GM20431 (cell line): Measurements from ENCODE around the gene NECTIN1.

Source experiments
- in situ Hi-C: fragments of 300-500 bp; cut with MseI, MboI; formaldehyde crosslinking; loops from one replicate; pipeline ENCODE4 v1.15.0; 2020; ENCODE audit warnings: low sequenced_read_pairs; ENCODE audit not compliant: unreplicated experiment

Gene NECTIN1

DNA sequence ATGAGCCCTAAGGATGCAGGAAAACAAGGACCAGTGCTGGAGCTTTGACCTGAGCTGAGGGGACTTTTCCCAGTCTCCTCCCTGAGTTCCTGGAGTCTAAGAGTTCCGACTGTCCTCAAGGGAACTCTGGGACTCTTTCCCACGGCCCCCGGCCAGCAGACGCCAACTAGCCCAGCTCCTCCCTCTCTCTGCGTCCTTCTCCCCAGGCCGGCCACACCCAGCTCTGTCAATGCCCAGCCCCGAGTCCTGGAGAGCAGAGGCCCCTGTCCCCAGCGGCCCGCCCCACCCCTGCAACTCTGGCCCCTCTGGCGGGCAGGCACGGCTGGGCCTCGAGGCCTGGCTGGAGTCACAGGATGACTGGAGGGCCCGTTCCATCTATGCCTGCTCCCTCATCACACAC lies 29.8 kb downstream of the NECTIN1 start:
- in situ Hi-C loops: no loop called here

DNA sequence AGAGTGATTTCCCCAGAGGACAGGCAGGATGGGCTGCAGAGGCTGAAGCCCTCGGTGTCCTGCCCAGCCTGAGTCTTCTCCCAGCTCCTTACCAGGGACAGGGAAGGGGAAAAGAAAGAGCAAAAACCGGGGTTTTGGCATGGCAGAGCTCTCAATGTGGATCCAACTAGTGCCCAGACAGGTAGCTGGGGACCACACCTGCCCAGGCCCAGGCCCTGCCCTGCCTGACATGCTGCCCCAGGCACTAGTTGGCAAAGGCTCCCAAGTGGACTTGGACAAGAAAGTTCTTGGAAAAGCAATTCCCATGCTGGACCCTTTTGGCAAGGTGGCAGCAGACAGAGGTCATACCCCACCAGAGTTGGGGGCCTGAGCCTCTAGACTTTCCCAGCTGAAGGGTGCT lies 31.1 kb downstream of the NECTIN1 start:
- in situ Hi-C loops: no loop called here

DNA sequence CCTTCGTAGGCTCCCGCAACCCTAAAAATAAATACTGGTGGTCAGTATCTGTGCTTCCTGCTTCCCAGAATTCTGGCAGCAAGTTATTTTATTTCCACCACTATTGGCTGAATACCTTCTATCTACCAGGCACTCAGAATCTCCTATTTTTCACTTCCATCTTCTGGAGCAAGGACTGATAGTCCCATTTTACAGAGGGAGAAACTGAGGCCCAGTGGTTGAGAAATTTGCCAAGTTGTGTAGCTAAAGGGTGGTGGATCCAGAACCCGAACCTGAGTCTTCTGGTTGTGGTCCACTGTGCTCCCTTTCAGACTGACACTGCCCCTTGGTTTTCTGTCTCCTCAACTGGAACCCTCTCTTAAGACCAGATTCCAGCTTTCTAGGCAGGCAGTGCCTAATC lies 31.6 kb downstream of the NECTIN1 start:
- in situ Hi-C loops: no loop called here

DNA sequence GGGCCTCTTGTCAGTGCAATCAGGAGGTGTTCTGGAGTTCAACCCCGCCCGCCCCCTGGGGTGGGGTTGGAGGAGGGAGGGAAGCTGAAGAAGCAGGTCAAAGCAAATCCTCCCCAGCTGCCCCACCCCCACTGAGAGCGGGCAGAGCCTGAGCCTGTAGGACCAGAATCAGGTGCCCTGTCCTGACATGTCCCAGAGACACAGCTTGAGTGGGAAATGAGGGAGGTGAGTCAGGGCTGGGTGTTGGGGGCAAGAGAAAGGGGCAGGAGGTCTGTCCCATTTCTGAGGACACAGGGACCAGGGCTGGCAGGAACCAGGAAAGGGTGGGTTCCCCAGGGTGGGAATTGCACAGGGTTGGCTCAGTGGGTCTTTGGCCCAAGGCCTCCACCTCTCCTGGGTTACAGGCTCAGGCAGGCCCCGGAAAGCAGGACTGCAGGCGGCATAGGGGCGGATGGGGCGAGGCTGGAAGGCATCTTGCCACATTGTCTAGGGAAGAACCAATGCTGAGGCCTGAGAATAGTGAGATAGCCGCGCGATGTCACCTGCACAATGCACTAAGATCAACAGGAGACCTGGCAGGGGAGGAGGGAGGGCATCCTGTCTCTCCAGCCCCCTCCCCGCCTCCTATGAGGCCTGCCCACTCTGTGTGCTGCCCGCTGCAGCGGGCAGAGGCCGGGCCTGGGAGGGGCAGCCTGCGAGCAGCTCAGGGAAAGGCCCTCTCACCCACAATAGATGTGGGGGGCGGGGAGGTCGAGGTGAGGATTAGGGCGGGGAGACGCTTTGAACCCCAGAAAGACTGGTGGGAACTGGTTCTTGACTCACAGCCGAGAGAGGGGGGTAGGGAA lies 32.4 kb downstream of the NECTIN1 start:
- in situ Hi-C loops: no loop called here

DNA sequence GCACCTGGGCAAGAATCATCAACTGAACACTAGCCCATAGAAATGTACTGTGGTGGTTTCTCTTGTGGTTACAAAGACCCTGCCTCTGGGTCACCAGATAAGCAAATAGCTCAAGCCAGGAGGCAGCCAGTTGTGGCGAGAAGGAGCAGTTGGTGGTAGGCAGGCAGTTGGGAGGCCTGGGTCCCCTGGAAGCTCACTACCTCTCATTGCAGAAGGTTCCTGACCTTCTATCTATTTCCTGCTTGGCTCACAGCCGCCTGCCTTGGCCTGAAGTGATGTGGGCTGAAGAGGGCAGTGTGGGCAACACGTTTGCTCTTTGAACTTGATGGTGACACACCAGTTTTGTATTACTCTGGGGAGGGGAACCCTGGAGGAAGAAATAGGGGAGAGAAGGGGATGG lies 34.7 kb downstream of the NECTIN1 start:
- in situ Hi-C loops: no loop called here

DNA sequence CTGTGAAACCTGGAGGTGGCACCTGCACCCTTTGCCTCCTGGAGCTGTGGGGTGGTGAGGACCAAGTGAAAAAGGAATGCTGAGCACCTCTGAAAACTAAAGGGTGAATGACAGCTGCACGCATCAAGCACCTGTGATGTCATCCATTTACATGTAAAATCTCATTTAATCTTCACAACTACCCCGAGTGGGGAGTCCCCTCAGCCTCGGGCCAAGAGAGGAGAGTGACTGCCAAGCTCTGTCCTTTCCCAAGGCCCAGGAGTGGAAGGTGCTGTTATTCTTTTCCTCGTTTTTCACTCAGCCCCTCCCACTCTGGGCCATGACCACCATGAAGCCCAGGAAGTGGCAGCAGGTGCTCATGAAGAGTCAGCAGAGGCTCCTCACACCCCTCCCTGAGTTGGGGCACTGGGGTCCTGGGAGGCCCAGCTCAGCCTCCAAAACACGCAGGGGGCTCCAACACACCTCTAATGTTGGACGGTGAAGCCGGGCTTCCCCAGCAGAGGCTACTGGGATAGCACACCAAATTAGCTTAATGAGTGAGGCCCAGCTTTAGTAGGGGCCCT lies 35.7 kb downstream of the NECTIN1 start:
- in situ Hi-C loops: no loop called here

DNA sequence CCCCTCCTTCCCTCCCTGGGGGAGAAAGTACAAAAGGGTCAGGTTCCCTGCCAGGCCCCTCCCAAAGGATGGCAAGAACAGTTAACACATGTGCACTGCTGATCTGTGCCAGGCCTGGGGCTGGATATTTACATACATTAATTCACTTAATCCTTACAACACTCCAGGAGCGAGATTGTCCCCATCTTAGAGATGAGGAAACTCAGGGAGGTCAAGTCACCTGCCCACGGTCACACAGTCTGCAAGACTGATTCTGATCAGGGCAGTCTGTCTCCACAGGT lies 36.5 kb downstream of the NECTIN1 start:
- in situ Hi-C loops: no loop called here

DNA sequence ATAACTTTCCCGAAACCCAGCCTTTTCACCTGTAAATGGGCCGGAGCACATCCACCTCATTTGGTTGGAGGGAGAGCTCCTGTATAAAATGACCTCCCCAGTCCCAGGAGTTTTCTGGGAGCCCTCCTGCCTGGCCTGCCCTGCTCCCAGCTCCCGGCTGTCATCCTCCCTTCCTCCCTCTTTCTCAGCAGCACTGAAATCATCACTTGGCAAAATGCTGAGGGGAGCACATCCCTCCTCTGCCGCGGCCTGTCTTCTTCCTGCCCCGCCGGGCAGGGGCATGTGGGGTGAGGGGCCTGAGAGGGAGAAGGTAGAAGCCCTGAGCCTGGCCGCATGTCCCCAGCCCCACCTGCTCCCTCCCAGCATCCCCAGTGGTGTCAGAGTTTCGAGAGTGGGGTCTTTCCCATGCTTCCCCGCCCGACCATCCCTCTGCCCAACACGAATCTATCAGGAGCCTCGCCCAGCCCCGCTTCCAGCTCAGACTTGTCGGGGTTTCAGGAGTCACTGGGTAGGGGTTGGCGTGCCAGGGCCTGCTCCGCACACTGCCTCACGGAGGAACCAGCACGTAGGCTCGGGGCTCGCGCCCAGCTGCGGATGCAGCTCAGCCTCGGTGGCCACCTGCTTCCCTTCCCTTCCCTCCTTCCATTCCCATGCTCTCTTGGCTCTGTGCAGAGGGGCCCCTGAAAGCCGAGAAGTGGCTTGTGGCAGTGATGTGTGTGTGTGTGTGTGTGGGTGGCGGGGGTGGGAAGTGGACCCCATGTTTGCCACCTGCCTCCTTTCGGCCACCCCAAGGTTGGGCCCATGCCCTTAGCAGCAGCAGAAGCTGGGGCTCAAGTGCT lies 37.1 kb downstream of the NECTIN1 start:
- in situ Hi-C loops: no loop called here

DNA sequence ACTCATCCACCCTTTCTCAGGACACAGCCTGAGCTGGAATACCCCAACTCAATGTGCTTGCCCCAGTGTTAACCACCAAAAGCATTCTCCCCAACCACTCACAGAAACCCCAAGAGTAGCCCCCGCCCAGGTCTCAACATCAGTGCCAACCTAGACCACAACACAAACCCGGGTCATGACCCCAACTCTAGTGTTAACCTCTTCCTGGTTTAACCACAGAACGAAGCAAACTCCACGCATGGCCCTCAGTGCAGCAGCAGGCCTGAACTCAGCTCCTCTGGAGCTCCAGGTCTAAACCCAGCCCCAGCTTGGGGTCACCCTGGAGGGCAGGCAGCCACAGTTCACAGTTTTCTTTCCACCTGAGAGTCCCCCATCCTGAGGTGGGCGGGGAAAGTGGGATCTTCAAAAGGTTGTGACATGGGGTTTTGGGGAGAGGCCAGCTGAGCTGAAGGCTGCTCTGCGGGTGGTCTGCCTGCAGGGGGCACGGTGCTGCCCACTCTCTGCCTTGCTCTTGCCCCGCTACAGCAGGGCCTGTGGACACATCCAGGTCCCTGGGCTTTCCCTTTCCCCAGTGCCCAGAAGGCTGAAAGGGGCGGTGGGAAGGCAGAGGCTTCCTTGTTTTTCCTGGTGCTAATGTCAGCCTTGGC lies 37.9 kb downstream of the NECTIN1 start:
- in situ Hi-C loops: no loop called here

DNA sequence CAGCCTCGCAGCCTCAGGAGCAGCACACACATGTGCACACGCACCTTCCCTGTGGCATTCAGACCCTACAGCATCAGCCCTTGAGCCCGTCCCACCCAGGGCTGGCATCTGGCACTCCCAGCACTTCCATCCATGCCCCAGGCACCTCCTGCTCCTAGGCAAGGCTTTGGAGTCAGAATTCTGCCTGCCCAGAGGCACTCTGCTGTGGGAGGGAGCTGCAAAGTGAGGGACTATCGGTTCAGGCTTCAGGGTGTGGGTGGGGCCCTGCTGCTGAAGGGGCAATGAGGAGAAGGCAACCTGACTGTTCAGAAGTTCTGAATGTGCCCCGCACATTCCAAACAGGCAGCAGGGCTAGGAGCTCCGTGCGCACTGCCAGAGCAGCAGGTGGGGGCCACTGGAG lies 39.7 kb downstream of the NECTIN1 start:
- in situ Hi-C loops: no loop called here

DNA sequence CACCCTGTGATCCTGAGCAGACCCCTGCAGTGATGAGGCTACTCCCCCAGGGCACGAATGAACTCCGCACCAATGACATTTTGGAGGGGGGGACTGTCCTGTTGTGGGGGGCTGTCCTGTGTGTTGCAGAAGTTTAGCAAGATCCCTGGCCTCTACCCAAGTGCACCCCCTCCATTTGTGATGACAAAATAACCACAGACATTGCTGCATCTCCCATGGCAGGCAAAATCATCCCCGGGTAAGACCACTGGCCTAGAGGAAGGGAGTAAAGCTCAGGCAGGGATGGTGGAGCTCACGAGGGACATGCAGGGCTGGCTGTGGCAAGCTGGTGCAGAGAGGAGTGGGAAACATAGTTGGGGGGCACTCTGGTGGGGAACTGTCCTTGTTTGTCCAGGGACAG lies 40.6 kb downstream of the NECTIN1 start:
- in situ Hi-C loops: no loop called here

DNA sequence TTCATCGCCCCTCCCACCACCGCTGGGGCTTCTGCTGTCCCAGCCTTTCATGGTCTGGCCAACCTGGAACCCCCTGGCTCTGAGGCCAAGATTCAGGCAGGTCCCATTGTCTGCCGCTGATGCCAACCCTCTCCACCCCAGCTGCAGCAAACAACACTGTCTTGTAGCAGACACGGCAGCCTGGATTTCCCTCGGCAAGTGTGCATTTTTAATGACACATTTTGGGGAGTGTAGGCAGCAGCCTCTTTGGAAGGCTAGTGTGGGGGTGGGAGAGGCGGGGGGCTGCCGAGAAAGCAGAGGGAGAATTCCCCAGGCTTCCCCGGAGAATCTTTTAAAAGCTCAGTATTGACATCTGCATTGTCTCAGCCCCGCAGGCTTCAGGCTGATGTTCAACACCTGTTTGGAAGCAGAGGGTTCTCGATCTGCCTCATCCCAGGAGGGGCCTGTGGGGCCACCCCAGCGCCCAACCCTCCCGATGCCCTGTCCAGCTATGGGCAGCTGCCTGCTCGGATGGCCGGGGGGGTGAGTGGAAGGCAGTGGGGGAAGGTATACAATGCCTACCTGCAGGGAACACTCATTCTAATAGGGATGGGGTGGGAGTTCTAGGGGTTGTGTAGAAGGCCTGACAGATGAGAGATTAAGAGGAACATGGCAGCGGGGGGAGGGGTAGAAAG lies 41.5 kb downstream of the NECTIN1 start:
- in situ Hi-C loops: no loop called here

DNA sequence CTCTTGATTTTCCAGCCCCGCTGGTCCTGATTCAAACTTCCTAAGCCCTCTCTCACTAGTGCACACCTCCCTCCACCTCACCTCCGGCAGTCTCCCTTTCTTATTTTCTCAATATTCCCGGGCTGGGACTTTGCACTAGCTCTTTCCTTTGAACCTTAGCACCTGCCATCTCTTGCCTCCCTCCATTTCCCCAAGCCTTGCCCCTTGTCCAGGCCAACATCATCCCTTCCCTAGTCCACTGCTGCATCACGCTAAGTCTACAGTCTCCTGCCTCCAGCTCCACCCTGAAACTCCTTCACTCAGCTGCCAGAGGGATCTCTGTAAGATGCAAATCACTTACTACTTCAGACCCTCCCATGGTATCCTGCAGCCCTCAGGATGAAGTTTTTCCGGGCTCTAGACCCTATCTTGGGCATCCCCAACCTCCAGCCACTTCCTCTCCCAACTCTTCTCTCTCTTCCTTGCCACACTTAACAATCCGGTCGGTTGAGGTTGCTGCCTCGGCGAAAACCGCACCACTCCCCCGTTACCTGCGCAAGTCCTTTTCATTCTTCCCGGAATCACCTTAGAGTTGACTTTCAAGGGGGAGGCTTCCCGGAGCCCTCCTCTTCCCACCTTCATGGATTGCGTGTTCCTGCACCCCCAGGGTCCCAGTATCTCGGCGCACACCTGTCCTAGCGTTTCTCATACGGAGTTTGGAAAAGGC lies 42.7 kb downstream of the NECTIN1 start:
- in situ Hi-C loops: no loop called here

DNA sequence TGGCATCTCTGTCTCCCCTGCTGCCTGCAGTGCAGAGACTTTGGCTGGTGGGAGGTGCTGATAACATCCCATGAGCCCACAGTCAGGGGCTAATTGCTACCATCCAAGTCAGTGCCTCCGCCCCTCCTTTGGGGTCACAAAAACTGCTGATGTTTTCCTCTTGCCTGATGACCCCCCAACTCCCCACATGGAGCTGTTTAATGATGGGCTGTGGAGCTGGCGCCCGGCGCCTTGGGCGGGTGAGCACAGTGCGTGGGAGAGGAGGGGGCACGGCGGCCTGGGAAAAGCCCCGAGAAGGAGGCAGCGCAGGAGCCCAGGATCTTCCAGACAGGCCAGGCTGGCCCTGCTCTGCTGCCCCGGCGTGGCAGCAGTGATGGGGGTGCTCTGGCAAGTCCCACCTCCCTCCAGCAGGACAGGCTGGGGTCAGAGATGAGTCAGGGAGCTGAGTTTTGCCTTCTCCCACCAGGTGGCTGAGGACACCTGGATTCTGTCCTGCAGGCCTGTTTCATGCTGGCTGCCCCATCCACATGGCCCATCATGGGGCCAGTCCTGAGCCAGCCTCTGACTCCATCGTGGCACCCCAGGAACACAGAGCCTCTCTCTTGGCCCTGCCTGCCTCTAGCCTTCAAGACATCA lies 43.8 kb downstream of the NECTIN1 start:
- in situ Hi-C loops: no loop called here

DNA sequence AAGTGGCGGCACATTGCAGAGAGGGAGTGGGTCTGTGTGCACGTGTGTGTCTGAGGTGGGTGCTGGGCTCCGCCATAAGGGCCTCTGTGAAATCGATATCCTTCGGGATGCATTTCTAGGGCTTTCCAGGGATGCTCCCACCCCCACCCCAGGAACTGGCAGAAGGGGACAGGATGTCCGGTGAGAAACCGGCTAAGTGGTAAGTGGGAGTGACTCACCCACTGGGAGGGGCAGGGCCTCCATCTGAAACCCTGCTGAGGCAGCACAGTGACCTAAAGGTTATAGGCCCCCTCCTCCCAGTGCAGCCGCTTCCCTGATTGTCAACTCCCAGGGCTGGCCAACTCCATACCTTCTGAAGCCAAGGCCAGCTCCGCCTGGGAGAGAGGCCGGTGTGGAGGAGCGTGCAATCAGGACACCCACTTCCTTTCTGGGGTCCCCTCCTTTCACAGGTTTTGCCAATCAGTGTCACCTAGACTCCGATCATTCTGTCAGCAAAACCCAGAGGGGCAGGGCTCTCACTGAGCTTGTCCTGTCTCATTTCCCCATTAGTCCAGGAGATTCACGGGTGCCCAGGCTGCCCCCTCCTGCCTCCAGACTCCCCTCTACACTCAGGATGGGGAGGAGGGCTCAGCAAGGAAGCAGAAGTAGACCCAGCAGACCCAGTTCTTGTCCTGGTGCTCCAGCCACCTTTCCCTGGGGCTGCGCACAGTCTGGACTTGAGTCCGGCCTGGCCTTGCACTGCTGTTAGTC lies 44.5 kb downstream of the NECTIN1 start:
- in situ Hi-C loops: no loop called here

DNA sequence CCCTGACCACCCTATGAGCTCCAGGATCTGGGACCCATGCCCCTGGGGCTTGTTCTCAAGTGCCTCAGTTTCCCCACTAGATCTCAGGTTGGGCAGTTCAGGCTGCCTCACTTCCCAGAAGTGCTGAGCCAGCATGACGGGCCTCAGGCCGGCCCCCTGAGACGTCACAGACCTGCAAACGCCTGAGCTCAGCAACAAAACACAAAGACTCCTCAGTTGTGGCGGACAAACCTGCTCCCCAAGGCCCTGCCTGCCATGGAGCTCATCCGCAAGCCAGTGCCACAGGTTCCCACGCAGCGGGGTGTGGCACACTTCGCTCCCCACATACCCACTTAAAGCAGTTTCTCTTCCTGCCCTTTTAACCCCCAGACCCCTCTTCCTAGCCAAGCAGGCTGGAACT lies 45.2 kb downstream of the NECTIN1 start:
- in situ Hi-C loops: no loop called here

DNA sequence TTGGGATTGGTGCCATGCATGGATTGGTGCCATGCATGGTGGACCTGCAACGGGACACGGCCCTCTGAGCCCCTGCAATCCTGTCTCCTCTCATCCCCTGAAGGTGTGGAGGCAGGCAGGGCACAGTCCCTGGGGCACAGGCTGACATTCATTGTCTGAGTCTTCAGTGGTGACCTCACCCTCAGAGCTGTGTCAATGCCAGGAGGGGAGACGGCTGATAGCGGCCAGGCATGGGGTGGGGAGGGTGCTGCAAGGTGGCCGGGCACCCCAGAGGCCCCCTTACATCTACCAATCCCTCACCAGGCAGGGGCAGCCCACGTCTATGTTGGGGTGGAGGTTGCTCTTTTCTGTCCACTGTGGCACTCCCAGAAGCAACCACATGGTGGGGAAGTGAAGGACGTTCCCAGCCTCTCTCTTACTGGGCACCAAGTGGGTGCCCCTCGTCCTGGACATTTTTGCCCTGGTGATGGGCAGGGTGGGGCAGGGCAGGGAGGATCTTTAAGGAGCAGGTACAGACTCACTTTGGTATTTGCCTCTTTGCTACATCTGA lies 47.6 kb downstream of the NECTIN1 start:
- in situ Hi-C loops: no loop called here
